ENCODE data around the gene DDIT4.
A peak's percentile ranks its signal among the peaks of the same experiment; 100 is the strongest.

- TF ChIP-seq KDM1A (IDR thresholded peaks at IDR 0.05; ENCODE audit: borderline replicate concordance, low read length) (no peak), ASH2L (IDR thresholded peaks at IDR 0.05; ENCODE audit: low read length) (peak; percentile 28), JUND (IDR thresholded peaks at IDR 0.05; ENCODE audit: low read length) (no peak), CTCF (IDR thresholded peaks at IDR 0.05; ENCODE audit: control extremely low read depth in 1 of 3, insufficient read depth in 1 of 3, low read depth in 1 of 3, low read length in 3 of 3) (no peak), EZH2 (IDR thresholded peaks at IDR 0.05; ENCODE audit: low read depth, low read length, severe bottlenecking) (no peak), POLR2A (IDR thresholded peaks at IDR 0.05; ENCODE audit: control extremely low read depth in 1 of 2, low read depth in 2 of 2, low read length in 2 of 2) (no peak), NRF1 (IDR thresholded peaks at IDR 0.05; ENCODE audit: low read depth, low read length) (no peak), RAD21 (IDR thresholded peaks at IDR 0.05 in 1 of 2, conservative IDR thresholded peaks at IDR 0.05 in 1 of 2; ENCODE audit: low read depth in 2 of 2, low read length in 2 of 2) (no peak), RFX5 (IDR thresholded peaks at IDR 0.05; ENCODE audit: borderline replicate concordance, low read depth, low read length) (no peak), SP4 (IDR thresholded peaks at IDR 0.05; ENCODE audit: low read length) (no peak), POLR2AphosphoS5 (IDR thresholded peaks at IDR 0.05; ENCODE audit: low read depth, low read length) (no peak), RBBP5 (IDR thresholded peaks at IDR 0.05; ENCODE audit: borderline replicate concordance, low read depth, low read length) (no peak), TAF1 (IDR thresholded peaks at IDR 0.05; ENCODE audit: low read depth, low read length) (no peak), CHD2 (IDR thresholded peaks at IDR 0.05; ENCODE audit: low read length) (no peak)
These were observed 36.5 kb downstream of the DDIT4 start for GRCh38 chr10:72310241-72310633.

Data from H1 (cell line).